Upper lobe of right lung (tissue), 1 donor: ENCODE data around the gene CEACAM6. TPM values are rescaled to one million over a fixed set of nuclear protein-coding genes. Genes with fewer than 3 reads are reported as not detected.

Source experiments
- ATAC-seq: fragments of 200-7000 bp; cut with Tn5 transposase; one replicate; pipeline ENCODE4 v1.9.1; 2020; ENCODE audit warnings: mild to moderate bottlenecking, moderate library complexity
- DNase-seq: peaks from one replicate; pipeline ENCODE4 v3.0.0-alpha.2; 2020
- H3K27ac ChIP-seq: fragments of 200-600 bp; one replicate; pipeline ENCODE4 v1.8.0; 2022
- H3K27me3 ChIP-seq: fragments of 200-600 bp; one replicate; pipeline ENCODE4 v1.8.0; 2022; ENCODE audit warnings: mild to moderate bottlenecking
- H3K36me3 ChIP-seq: fragments of 200-600 bp; one replicate; pipeline ENCODE4 v1.8.0; 2022
- H3K4me1 ChIP-seq: fragments of 200-600 bp; one replicate; pipeline ENCODE4 v1.8.0; 2022
- H3K4me3 ChIP-seq: fragments of 200-600 bp; one replicate; pipeline ENCODE4 v1.8.0; 2022; ENCODE audit warnings: mild to moderate bottlenecking
- H3K9me3 ChIP-seq: fragments of 200-600 bp; one replicate; pipeline ENCODE4 v1.8.0; 2022
- CTCF ChIP-seq: fragments of 200-600 bp; IDR thresholded peaks from one replicate; pipeline ENCODE4 v1.8.0; 2022; ENCODE audit warnings: antibody characterized with exemption
- intact Hi-C: fragments of 100-400 bp; cut with DNase I; formaldehyde crosslinking; loops from one replicate; pipeline ENCODE4 v1.11.0; 2022
- total RNA-seq: library from RNA; stranded (reverse); fragmentation: NEBNext Ultra II Directional; extraction: Animal tissue kit (Norgen Biotek cat#: 25700); gene quantifications from one replicate; pipeline ENCODE4 v1.2.1, GENCODE V29; 2021
- donor health status: DM: no; HTN: yes; CAD: no; lungs with severe emphysema.

CEACAM6 gene
- total RNA-seq, 1 donor from 2014 or later = 732 TPM

GRCh38 chr19:41793414-41793727, 38.0 kb downstream of the CEACAM6 start:
- ATAC-seq = no peak
- Histone ChIP-seq H3K4me1 (no peaks in the 10 kb centered on the region), H3K27ac (peak overlapping the region; percentile 24), H3K36me3 (no peaks in the 10 kb centered on the region), H3K27me3 (no peaks in the 10 kb centered on the region), H3K9me3 (no peaks in the 10 kb centered on the region), H3K4me3 (no peak overlapping the region)
- DNase-seq = no peak
- intact Hi-C loops = no loop called here
- TF ChIP-seq CTCF = no peak

GRCh38 chr19:41795031-41795461, 39.7 kb downstream of the CEACAM6 start:
- no peak for DNase-seq
- H3K4me1 ChIP-seq = no peaks in the 10 kb centered on the region
- no peak overlapping the region for H3K27ac ChIP-seq
- H3K36me3 ChIP-seq = no peaks in the 10 kb centered on the region
- H3K27me3 ChIP-seq = no peaks in the 10 kb centered on the region
- ATAC-seq = peak; percentile 83
- H3K9me3 ChIP-seq = no peaks in the 10 kb centered on the region
- H3K4me3 ChIP-seq = no peak overlapping the region
- peak; percentile 79 for TF ChIP-seq CTCF
- intact Hi-C loops = no loop called here

GRCh38 chr19:41796362-41796761, 41.0 kb downstream of the CEACAM6 start, which contains the start of gene CEACAM3:
CEACAM3 (plus strand) TSS chr19:41796587; CDS start chr19:41796678, 91 bp downstream.
- Histone ChIP-seq H3K36me3 (no peaks in the 10 kb centered on the region), H3K27me3 (no peaks in the 10 kb centered on the region), H3K4me3 (no peak within 1 kb of the TSS), H3K27ac (no peak within 1 kb of the TSS), H3K4me1 (no peaks in the 10 kb centered on the region), H3K9me3 (no peaks in the 10 kb centered on the region)
- intact Hi-C loops = no loop called here
- no peak for DNase-seq
- ATAC-seq = peak; percentile 44
- no peak for TF ChIP-seq CTCF

GRCh38 chr19:41796901-41797300, 41.6 kb downstream of the CEACAM6 start:
- Histone ChIP-seq H3K9me3 (no peaks in the 10 kb centered on the region), H3K4me3 (no peak overlapping the region), H3K4me1 (no peaks in the 10 kb centered on the region), H3K27ac (no peak overlapping the region), H3K27me3 (no peaks in the 10 kb centered on the region), H3K36me3 (no peaks in the 10 kb centered on the region)
- DNase-seq (no peak), ATAC-seq (no peak)
- no peak for TF ChIP-seq CTCF
- intact Hi-C loops = no loop called here

- ATAC-seq = peak; percentile 37
- TF ChIP-seq CTCF = no peak
- Histone ChIP-seq H3K27ac (no peak overlapping the region), H3K9me3 (no peaks in the 10 kb centered on the region), H3K36me3 (no peaks in the 10 kb centered on the region), H3K27me3 (no peaks in the 10 kb centered on the region), H3K4me1 (peaks cover 7% of the 10 kb centered on the region), H3K4me3 (no peak overlapping the region)
- no peak for DNase-seq
- intact Hi-C loops = no loop called here
Measured at GRCh38 chr19:41799444-41800000, 44.2 kb downstream of the CEACAM6 start.

GRCh38 chr19:41801031-41801430, 45.7 kb downstream of the CEACAM6 start:
- no peak for TF ChIP-seq CTCF
- Histone ChIP-seq H3K4me3 (no peak overlapping the region), H3K27me3 (no peaks in the 10 kb centered on the region), H3K4me1 (peaks cover 7% of the 10 kb centered on the region), H3K27ac (no peak overlapping the region), H3K36me3 (no peaks in the 10 kb centered on the region), H3K9me3 (no peaks in the 10 kb centered on the region)
- DNase-seq (no peak), ATAC-seq (no peak)
- intact Hi-C loops = no loop called here
